Glutamatergic neuron (in vitro differentiated cells): ENCODE measurements around the gene CLC. TPM values are rescaled to one million over a fixed set of nuclear protein-coding genes. Genes with fewer than 3 reads are reported as not detected.

ENCODE experiments used
- DNase-seq: peaks from one replicate; pipeline ENCODE4 v3.0.0; 2022
- H3K27ac Mint-ChIP-seq: one replicate; pipeline ENCODE4 v1.8.0; 2020; ENCODE audit warnings: mild to moderate bottlenecking, mixed read lengths, inconsistent platforms; ENCODE audit not compliant: unreplicated experiment
- H3K27me3 Mint-ChIP-seq: one replicate; pipeline ENCODE4 v1.8.0; 2020; ENCODE audit warnings: mild to moderate bottlenecking, moderate library complexity, mixed read lengths, inconsistent platforms; ENCODE audit not compliant: unreplicated experiment
- H3K36me3 Mint-ChIP-seq: one replicate; pipeline ENCODE4 v1.8.0; 2020; ENCODE audit warnings: mild to moderate bottlenecking, mixed read lengths, inconsistent platforms; ENCODE audit not compliant: unreplicated experiment
- H3K4me1 Mint-ChIP-seq: one replicate; pipeline ENCODE4 v1.8.0; 2020; ENCODE audit warnings: mild to moderate bottlenecking, low read depth, mixed read lengths, inconsistent platforms; ENCODE audit not compliant: unreplicated experiment
- H3K4me3 Mint-ChIP-seq: one replicate; pipeline ENCODE4 v1.8.0; 2020; ENCODE audit warnings: mild to moderate bottlenecking, mixed read lengths, inconsistent platforms; ENCODE audit not compliant: unreplicated experiment
- H3K9me3 Mint-ChIP-seq: one replicate; pipeline ENCODE4 v1.8.0; 2020; ENCODE audit warnings: mild to moderate bottlenecking, moderate library complexity, mixed read lengths, inconsistent platforms; ENCODE audit not compliant: unreplicated experiment
- CTCF ChIP-seq: fragments of 200-600 bp; sonication (generic); IDR thresholded peaks from one replicate; pipeline ENCODE4 v1.5.0; 2021; ENCODE audit not compliant: partially characterized antibody, unreplicated experiment
- total RNA-seq: library from RNA; stranded (reverse); fragmentation: NEBNext Ultra II Directional; extraction: Animal tissue kit (Norgen Biotek cat#: 25700); gene quantifications from one replicate; pipeline ENCODE4 v1.2.1, GENCODE V29; 2021; ENCODE audit not compliant: unreplicated experiment

The CLC gene
- total RNA-seq, 1 donor from 2014 or later: not detected

- Mint-ChIP-seq H3K9me3 (no peaks in the 10 kb centered on the region), H3K27ac (no peak overlapping the region), H3K36me3 (no peaks in the 10 kb centered on the region), H3K4me3 (no peak overlapping the region), H3K27me3 (peaks cover 2% of the 10 kb centered on the region), H3K4me1 (no peaks in the 10 kb centered on the region)
- no peak for TF ChIP-seq CTCF
- DNase-seq: no peak
Measured at GRCh38 chr19:39752795-39753194, 15.0 kb upstream of the CLC start.

- H3K4me3 Mint-ChIP-seq: no peak overlapping the region
- no peak for DNase-seq
- no peak for TF ChIP-seq CTCF
- no peaks in the 10 kb centered on the region for H3K4me1 Mint-ChIP-seq
- no peaks in the 10 kb centered on the region for H3K36me3 Mint-ChIP-seq
- H3K27ac Mint-ChIP-seq: no peak overlapping the region
- no peaks in the 10 kb centered on the region for H3K9me3 Mint-ChIP-seq
- peaks cover 2% of the 10 kb centered on the region for H3K27me3 Mint-ChIP-seq
Measured at GRCh38 chr19:39752390-39752789, 14.6 kb upstream of the CLC start.

DNA sequence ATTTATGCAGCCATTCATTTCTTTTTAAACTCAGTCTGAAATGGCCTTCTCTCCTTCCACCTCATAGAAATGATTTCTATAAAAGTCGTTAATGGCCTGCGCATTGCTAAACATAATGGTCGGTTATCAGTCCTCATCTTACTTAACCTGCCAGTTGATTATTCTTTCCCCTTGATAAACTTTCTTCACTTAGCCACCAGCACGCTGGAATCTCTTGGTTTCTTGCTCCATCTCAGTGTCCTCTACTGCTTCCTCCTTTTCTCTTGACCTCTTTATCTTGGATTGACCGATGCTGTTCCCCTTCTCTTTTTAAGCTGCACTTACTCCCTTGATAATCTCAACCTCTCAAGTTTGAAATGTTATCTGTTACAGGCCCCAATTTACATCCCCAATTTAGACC lies 12.2 kb upstream of the CLC start:
- Mint-ChIP-seq H3K36me3 (no peaks in the 10 kb centered on the region), H3K27ac (no peak overlapping the region), H3K27me3 (peaks cover 2% of the 10 kb centered on the region), H3K4me3 (no peak overlapping the region), H3K9me3 (no peaks in the 10 kb centered on the region), H3K4me1 (no peaks in the 10 kb centered on the region)
- DNase-seq: no peak
- TF ChIP-seq CTCF: no peak

GRCh38 chr19:39746836-39747529 lies 9.2 kb upstream of the CLC start:
- Mint-ChIP-seq H3K36me3 (no peaks in the 10 kb centered on the region), H3K4me3 (no peak overlapping the region), H3K27ac (no peak overlapping the region), H3K9me3 (no peaks in the 10 kb centered on the region), H3K27me3 (peaks cover 2% of the 10 kb centered on the region), H3K4me1 (no peaks in the 10 kb centered on the region)
- TF ChIP-seq CTCF: no peak
- DNase-seq: no peak

- no peak for DNase-seq
- H3K27ac Mint-ChIP-seq: no peak overlapping the region
- H3K4me1 Mint-ChIP-seq: no peaks in the 10 kb centered on the region
- H3K9me3 Mint-ChIP-seq: no peaks in the 10 kb centered on the region
- H3K36me3 Mint-ChIP-seq: no peaks in the 10 kb centered on the region
- TF ChIP-seq CTCF: no peak
- no peak overlapping the region for H3K4me3 Mint-ChIP-seq
- H3K27me3 Mint-ChIP-seq: no peaks in the 10 kb centered on the region
Measured at GRCh38 chr19:39745643-39746042, 7.8 kb upstream of the CLC start.
